MM.1S (cell line): ENCODE measurements around the gene PRMT1.

ENCODE experiments used
- DNase-seq: peaks from one replicate; pipeline ENCODE4 v3.0.0-alpha.2; 2015
- H2AFZ ChIP-seq: fragments of 300-600 bp; sonication (generic); 2 replicates; pipeline ENCODE4 v1.6.0; 2016; ENCODE audit warnings: antibody characterized with exemption, low read length
- H3F3A ChIP-seq: fragments of 300-600 bp; sonication (generic); 2 replicates; pipeline ENCODE4 v1.6.1; 2016; ENCODE audit warnings: mild to moderate bottlenecking, antibody characterized with exemption, low read length, moderate library complexity, mixed read lengths; ENCODE audit not compliant: insufficient read depth
- H3K27ac ChIP-seq: fragments of 300-600 bp; sonication (generic); 2 replicates; pipeline ENCODE4 v1.5.1; 2016; ENCODE audit warnings: mild to moderate bottlenecking, low read length
- H3K27me3 ChIP-seq: fragments of 300-600 bp; sonication (generic); replicated peaks from 2 replicates; pipeline ENCODE4 v1.6.0; 2016; ENCODE audit warnings: low read length; ENCODE audit not compliant: insufficient read depth
- H3K36me3 ChIP-seq: fragments of 300-600 bp; sonication (generic); replicated peaks from 2 replicates; pipeline ENCODE4 v1.6.1; 2016; ENCODE audit warnings: mild to moderate bottlenecking, low read length, mixed read lengths; ENCODE audit not compliant: insufficient read depth
- H3K4me1 ChIP-seq: fragments of 300-600 bp; sonication (generic); 2 replicates; pipeline ENCODE4 v1.6.1; 2016; ENCODE audit warnings: low read length, mixed read lengths
- H3K4me2 ChIP-seq: fragments of 300-600 bp; sonication (generic); 2 replicates; pipeline ENCODE4 v1.6.0; 2016; ENCODE audit warnings: low read depth, low read length
- H3K4me3 ChIP-seq: fragments of 300-600 bp; sonication (generic); 2 replicates; pipeline ENCODE4 v1.5.1; 2016; ENCODE audit warnings: low read length, mixed read lengths
- H3K79me2 ChIP-seq: fragments of 300-600 bp; sonication (generic); 2 replicates; pipeline ENCODE4 v1.6.1; 2016; ENCODE audit warnings: mixed run types, low read length, mixed read lengths
- H3K9ac ChIP-seq: fragments of 300-600 bp; sonication (generic); 2 replicates; pipeline ENCODE4 v1.6.1; 2016; ENCODE audit warnings: low read length, mixed read lengths
- H3K9me2 ChIP-seq: fragments of 300-600 bp; sonication (generic); replicated peaks from 2 replicates; pipeline ENCODE4 v1.6.1; 2016; ENCODE audit warnings: mild to moderate bottlenecking, low read length, mixed read lengths; ENCODE audit not compliant: insufficient read depth
- H3K9me3 ChIP-seq: fragments of 300-600 bp; sonication (generic); replicated peaks from 2 replicates; pipeline ENCODE4 v1.6.1; 2016; ENCODE audit warnings: mild to moderate bottlenecking, low read length, mixed read lengths; ENCODE audit not compliant: insufficient read depth
- H4K20me1 ChIP-seq: fragments of 300-600 bp; sonication (generic); 2 replicates; pipeline ENCODE4 v1.6.1; 2016; ENCODE audit warnings: mild to moderate bottlenecking, low read length, moderate library complexity, mixed read lengths; ENCODE audit not compliant: insufficient read depth
- CTCF ChIP-seq: fragments of 300-600 bp; sonication (generic); IDR thresholded peaks from 2 replicates; pipeline ENCODE4 v1.5.1; 2016; ENCODE audit warnings: antibody characterized with exemption, low read length, mixed read lengths
- EZH2 ChIP-seq: fragments of 300-600 bp; sonication (generic); optimal IDR thresholded peaks from 2 replicates; pipeline ENCODE3; 2017; ENCODE audit warnings: low read depth, mild to moderate bottlenecking, antibody characterized with exemption, low read length, mixed read lengths
- EZH2phosphoT487 ChIP-seq: fragments of 300-600 bp; sonication (generic); IDR thresholded peaks from 2 replicates; pipeline ENCODE4 v1.6.1; 2018; ENCODE audit warnings: antibody characterized with exemption, low read length

Gene PRMT1

GRCh38 chr19:49684251-49684982, 7.3 kb downstream of the PRMT1 start:
- Histone ChIP-seq H3K36me3 (peaks cover 6% of the 10 kb centered on the region), H3K27ac (no peak overlapping the region), H3K79me2 (peaks cover 35% of the 10 kb centered on the region), H2AFZ (no peak overlapping the region), H3K27me3 (no peaks in the 10 kb centered on the region), H3K9me2 (no peaks in the 10 kb centered on the region), H3K4me3 (no peak overlapping the region), H3K4me2 (no peak overlapping the region), H3K9ac (no peak overlapping the region), H3K4me1 (peaks cover 12% of the 10 kb centered on the region), H3F3A (peaks cover 18% of the 10 kb centered on the region), H3K9me3 (no peaks in the 10 kb centered on the region), H4K20me1 (peaks cover 4% of the 10 kb centered on the region; the same call in 1 of the 2 replicates)
- DNase-seq: no peak
- TF ChIP-seq EZH2 (no peak), CTCF (peak; percentile 48)

GRCh38 chr19:49684983-49685553, 8.0 kb downstream of the PRMT1 start:
- H3K36me3 ChIP-seq: peaks cover 6% of the 10 kb centered on the region
- no peaks in the 10 kb centered on the region for H3K9me3 ChIP-seq

GRCh38 chr19:49685845-49686332, 8.8 kb downstream of the PRMT1 start:
- peaks cover 3% of the 10 kb centered on the region; the same call in 1 of the 2 replicates for H4K20me1 ChIP-seq
- no peaks in the 10 kb centered on the region for H3K9me2 ChIP-seq
- H3K9ac ChIP-seq: no peak overlapping the region
- H3K4me1 ChIP-seq: no peaks in the 10 kb centered on the region
- H3K9me3 ChIP-seq: no peaks in the 10 kb centered on the region
- no peak for TF ChIP-seq CTCF
- no peak for TF ChIP-seq EZH2phosphoT487
- no peak for TF ChIP-seq EZH2
- H3K4me2 ChIP-seq: no peak overlapping the region
- no peak overlapping the region for H3K27ac ChIP-seq
- no peak overlapping the region for H3K4me3 ChIP-seq
- no peak for DNase-seq
- H3K27me3 ChIP-seq: peaks cover 5% of the 10 kb centered on the region; the same call in 1 of the 2 replicates
- peaks cover 20% of the 10 kb centered on the region for H3K79me2 ChIP-seq
- H3K36me3 ChIP-seq: peaks cover 6% of the 10 kb centered on the region
- peaks cover 10% of the 10 kb centered on the region for H3F3A ChIP-seq
- H2AFZ ChIP-seq: no peak overlapping the region

More at GRCh38 chr19:49684983-49685553, 8.0 kb downstream of the PRMT1 start:
- Histone ChIP-seq H3K4me1 (peaks cover 6% of the 10 kb centered on the region), H3K79me2 (peaks cover 28% of the 10 kb centered on the region), H3K27me3 (no peaks in the 10 kb centered on the region), H3K4me3 (no peak overlapping the region), H3F3A (peaks cover 16% of the 10 kb centered on the region), H3K27ac (no peak overlapping the region), H3K4me2 (no peak overlapping the region), H2AFZ (no peak overlapping the region), H3K9ac (no peak overlapping the region), H4K20me1 (peaks cover 4% of the 10 kb centered on the region; the same call in 1 of the 2 replicates), H3K9me2 (no peaks in the 10 kb centered on the region)
- DNase-seq: no peak
- TF ChIP-seq EZH2phosphoT487 (no peak), CTCF (no peak), EZH2 (no peak)
